ENCODE results near the gene ZNF526. TPM values are rescaled to one million over a fixed set of nuclear protein-coding genes. Genes with fewer than 3 reads are reported as not detected.

Gene ZNF526
- polyA plus RNA-seq, 3 donors = 0.96 to 3.4 (median 1.3) TPM

GRCh38 chr19:42241279-42241678, 21.2 kb downstream of the ZNF526 start:
- H3K9ac ChIP-seq (ENCODE audit: insufficient read depth, low read length, poor library complexity, severe bottlenecking) = peak overlapping the region; percentile 88
- H4K20me1 ChIP-seq (ENCODE audit: insufficient read depth, low read length) = peaks cover 54% of the 10 kb centered on the region
- peak overlapping the region in 4 of 7 donors; percentile 20 to 93 (median 87) for H3K27ac Mint-ChIP-seq
- peak overlapping the region in 1 of 2 donors; percentile 81 for H3K27ac ChIP-seq (ENCODE audit: low read depth in 1 of 2, low read length in 2 of 2)
- 100% methylated on average over 3 of the region's 3 CpGs for WGBS (ENCODE audit: insufficient coverage)
- no peak for TF ChIP-seq CTCF (IDR thresholded peaks at IDR 0.05)
- no peaks in the 10 kb centered on the region for H3K27me3 ChIP-seq (ENCODE audit: control insufficient read depth in 2 of 2, insufficient read depth in 2 of 2, low read length in 2 of 2)
- intact Hi-C loops (cut with micrococcal nuclease) = loop anchor here (5.0 to 10.0 kb wide), 4 partner anchors 41 to 134 kb away; partner anchors contain the start of gene POU2F2 (in 1 of the 2)
- H3K79me2 ChIP-seq (ENCODE audit: insufficient read depth, low read length) = peaks cover 63% of the 10 kb centered on the region
- peaks cover 52% of the 10 kb centered on the region for H3K4me1 Mint-ChIP-seq
- peaks cover 0 to 3% (median 2%) of the 10 kb centered on the region in 3 donors for H3K27me3 Mint-ChIP-seq (ENCODE audit: low read depth in 3 of 3)
- no peaks in the 10 kb centered on the region for H3K9me3 Mint-ChIP-seq
- peak overlapping the region; percentile 76 for H2AFZ ChIP-seq (ENCODE audit: insufficient read depth, low read depth, low read length, poor library complexity, severe bottlenecking)
- peaks cover 23 to 36% of the 10 kb centered on the region in 2 donors for H3K36me3 Mint-ChIP-seq
- H3K36me3 ChIP-seq (replicated peaks in 1 of 2; ENCODE audit: control insufficient read depth in 1 of 2, insufficient read depth in 2 of 2, low read length in 2 of 2) = peaks cover 22 to 29% of the 10 kb centered on the region in 2 donors
- H3K9me3 ChIP-seq (replicated peaks in 1 of 2; ENCODE audit: control insufficient read depth in 1 of 2, insufficient read depth in 1 of 2, low read length in 2 of 2) = no peaks in the 10 kb centered on the region
- peaks cover 37 to 45% of the 10 kb centered on the region in 2 donors for H3K4me1 ChIP-seq (ENCODE audit: control insufficient read depth in 1 of 2, insufficient read depth in 2 of 2, low read length in 2 of 2)
- H3K4me3 ChIP-seq (replicated peaks in 1 of 3; ENCODE audit: low read depth in 2 of 3, low read length in 3 of 3) = peak overlapping the region; percentile 56 to 96 (median 85)
- H3K4me3 Mint-ChIP-seq = peak overlapping the region; percentile 88 to 95
- peak overlapping the region; percentile 90 for H3K4me2 ChIP-seq (replicated peaks; ENCODE audit: extremely low read depth, low read length, poor library complexity, severe bottlenecking)
- no peak for DNase-seq

GRCh38 chr19:42242069-42242511, 22.0 kb downstream of the ZNF526 start:
- H3K27me3 Mint-ChIP-seq (ENCODE audit: low read depth in 3 of 3) = peaks cover 0 to 3% (median 3%) of the 10 kb centered on the region in 3 donors
- H3K27ac Mint-ChIP-seq = peak overlapping the region; percentile 66 to 96 (median 90)
- H3K9me3 Mint-ChIP-seq = no peaks in the 10 kb centered on the region
- Histone ChIP-seq H3K79me2 (ENCODE audit: insufficient read depth, low read length) (peaks cover 55% of the 10 kb centered on the region), H3K36me3 (replicated peaks in 1 of 2; ENCODE audit: control insufficient read depth in 1 of 2, insufficient read depth in 2 of 2, low read length in 2 of 2) (peaks cover 15 to 21% of the 10 kb centered on the region in 2 donors), H3K4me3 (replicated peaks in 1 of 3; ENCODE audit: low read depth in 2 of 3, low read length in 3 of 3) (peak overlapping the region; percentile 56 to 96 (median 85)), H4K20me1 (ENCODE audit: insufficient read depth, low read length) (peaks cover 50% of the 10 kb centered on the region), H3K4me1 (ENCODE audit: control insufficient read depth in 1 of 2, insufficient read depth in 2 of 2, low read length in 2 of 2) (peaks cover 37 to 45% of the 10 kb centered on the region in 2 donors), H3K9me3 (replicated peaks in 1 of 2; ENCODE audit: control insufficient read depth in 1 of 2, insufficient read depth in 1 of 2, low read length in 2 of 2) (no peaks in the 10 kb centered on the region), H2AFZ (ENCODE audit: insufficient read depth, low read depth, low read length, poor library complexity, severe bottlenecking) (peak overlapping the region; percentile 76), H3K9ac (ENCODE audit: insufficient read depth, low read length, poor library complexity, severe bottlenecking) (peak overlapping the region; percentile 88), H3K27ac (ENCODE audit: low read depth in 1 of 2, low read length in 2 of 2) (peak overlapping the region in 1 of 2 donors; percentile 81), H3K27me3 (ENCODE audit: control insufficient read depth in 2 of 2, insufficient read depth in 2 of 2, low read length in 2 of 2) (no peaks in the 10 kb centered on the region), H3K4me2 (replicated peaks; ENCODE audit: extremely low read depth, low read length, poor library complexity, severe bottlenecking) (peak overlapping the region; percentile 90)
- intact Hi-C loops (cut with micrococcal nuclease) = loop anchor here (1.0 to 10.0 kb wide), 5 partner anchors 26 to 135 kb away; partner anchors contain the start of gene POU2F2 (in 1 of the 2)
- WGBS (ENCODE audit: insufficient coverage) = under 1% methylated on average over 49 of the region's 49 CpGs
- H3K36me3 Mint-ChIP-seq = peaks cover 15 to 34% of the 10 kb centered on the region in 2 donors
- TF ChIP-seq CTCF (IDR thresholded peaks at IDR 0.05) = no peak
- peak overlapping the region; percentile 95 for H3K4me3 Mint-ChIP-seq
- H3K4me1 Mint-ChIP-seq = peaks cover 56% of the 10 kb centered on the region
- DNase-seq = no peak
